ENCODE measurements around the gene ZNF366. TPM values are rescaled to one million over a fixed set of nuclear protein-coding genes. Genes with fewer than 3 reads are reported as not detected.

The ZNF366 gene
- total RNA-seq, 4 donors from 2014 or later: 0.38 to 3.8 (median 2.1) TPM

DNA sequence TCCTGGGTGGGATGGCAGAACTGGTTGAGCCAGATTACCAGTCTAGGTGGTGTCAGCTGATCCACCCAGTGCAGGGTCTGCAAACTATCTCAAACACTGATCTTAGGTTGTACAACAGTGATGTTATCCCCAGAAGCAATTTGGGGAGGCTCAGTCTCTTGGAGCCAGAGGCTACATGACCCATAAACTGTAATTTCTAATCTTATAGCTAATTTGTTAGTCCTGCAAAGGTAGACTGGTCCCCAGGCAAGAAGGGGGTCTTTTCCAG is 5.3 kb upstream of the ZNF366 start:
- Histone ChIP-seq H3K36me3 (no peaks in the 10 kb centered on the region), H3K27me3 (no peaks in the 10 kb centered on the region), H3K27ac (no peak overlapping the region), H3K4me1 (peaks cover 28% of the 10 kb centered on the region), H3K4me3 (no peak overlapping the region), H3K9me3 (no peaks in the 10 kb centered on the region)
- TF ChIP-seq EP300 (IDR thresholded peaks at IDR 0.05) (no peak), POLR2AphosphoS5 (IDR thresholded peaks at IDR 0.05) (no peak), POLR2A (IDR thresholded peaks at IDR 0.05) (no peak)
- TF ChIP-seq, protein P1, sequence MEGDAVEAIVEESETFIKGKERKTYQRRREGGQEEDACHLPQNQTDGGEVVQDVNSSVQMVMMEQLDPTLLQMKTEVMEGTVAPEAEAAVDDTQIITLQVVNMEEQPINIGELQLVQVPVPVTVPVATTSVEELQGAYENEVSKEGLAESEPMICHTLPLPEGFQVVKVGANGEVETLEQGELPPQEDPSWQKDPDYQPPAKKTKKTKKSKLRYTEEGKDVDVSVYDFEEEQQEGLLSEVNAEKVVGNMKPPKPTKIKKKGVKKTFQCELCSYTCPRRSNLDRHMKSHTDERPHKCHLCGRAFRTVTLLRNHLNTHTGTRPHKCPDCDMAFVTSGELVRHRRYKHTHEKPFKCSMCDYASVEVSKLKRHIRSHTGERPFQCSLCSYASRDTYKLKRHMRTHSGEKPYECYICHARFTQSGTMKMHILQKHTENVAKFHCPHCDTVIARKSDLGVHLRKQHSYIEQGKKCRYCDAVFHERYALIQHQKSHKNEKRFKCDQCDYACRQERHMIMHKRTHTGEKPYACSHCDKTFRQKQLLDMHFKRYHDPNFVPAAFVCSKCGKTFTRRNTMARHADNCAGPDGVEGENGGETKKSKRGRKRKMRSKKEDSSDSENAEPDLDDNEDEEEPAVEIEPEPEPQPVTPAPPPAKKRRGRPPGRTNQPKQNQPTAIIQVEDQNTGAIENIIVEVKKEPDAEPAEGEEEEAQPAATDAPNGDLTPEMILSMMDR (IDR thresholded peaks at IDR 0.05): no peak
- DNase-seq (ENCODE audit: low spot score in 2 of 2): no peak

DNA sequence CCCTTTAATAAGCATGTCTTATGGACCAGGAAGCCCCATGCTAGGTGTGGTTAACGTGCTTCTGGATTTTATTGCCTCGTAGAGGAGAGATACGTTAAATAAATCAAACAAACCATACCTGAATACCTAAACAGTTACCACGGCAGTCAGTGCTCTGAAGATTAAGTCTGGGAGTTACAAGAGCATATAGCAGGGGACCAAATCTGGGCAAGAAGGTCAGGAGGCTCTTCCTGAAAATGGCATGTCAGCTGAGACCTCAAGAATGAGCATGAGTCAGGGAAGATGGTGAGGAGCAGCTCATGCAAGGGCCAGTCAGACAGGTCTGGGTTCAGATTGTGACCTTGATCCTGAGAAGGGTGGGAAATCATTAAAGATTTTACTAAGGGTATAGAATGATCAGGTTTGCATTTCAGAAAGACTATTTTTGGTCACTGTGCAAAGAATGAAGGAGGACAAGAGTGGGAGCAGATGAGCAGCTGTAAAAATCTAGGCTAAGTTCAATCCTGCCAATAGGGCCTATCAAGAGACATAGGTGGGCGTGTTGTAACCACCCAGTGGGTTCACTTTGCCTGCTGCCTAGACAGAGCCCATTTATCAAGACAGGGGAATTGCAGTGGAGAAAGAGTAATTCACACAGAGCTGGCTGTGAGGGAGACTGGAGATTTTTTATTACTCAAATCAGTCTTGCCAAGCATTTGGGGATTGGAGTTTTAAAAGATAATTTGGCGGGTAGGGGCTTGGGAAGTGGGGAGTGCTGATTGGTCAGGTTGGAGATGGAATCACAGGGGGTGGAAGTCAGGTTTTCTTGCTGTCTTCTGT is 4.8 kb upstream of the ZNF366 start:
- Histone ChIP-seq H3K9me3 (no peaks in the 10 kb centered on the region), H3K4me1 (peaks cover 28% of the 10 kb centered on the region), H3K4me3 (no peak overlapping the region), H3K27me3 (no peaks in the 10 kb centered on the region), H3K36me3 (no peaks in the 10 kb centered on the region), H3K27ac (no peak overlapping the region)
- WGBS: 82% methylated on average over 6 of the region's 6 CpGs
- no peak for DNase-seq (ENCODE audit: low spot score in 2 of 2)
- TF ChIP-seq POLR2A (IDR thresholded peaks at IDR 0.05) (no peak), POLR2AphosphoS5 (IDR thresholded peaks at IDR 0.05) (no peak), EP300 (IDR thresholded peaks at IDR 0.05) (no peak)
- TF ChIP-seq, protein P1 (IDR thresholded peaks at IDR 0.05): no peak

DNA sequence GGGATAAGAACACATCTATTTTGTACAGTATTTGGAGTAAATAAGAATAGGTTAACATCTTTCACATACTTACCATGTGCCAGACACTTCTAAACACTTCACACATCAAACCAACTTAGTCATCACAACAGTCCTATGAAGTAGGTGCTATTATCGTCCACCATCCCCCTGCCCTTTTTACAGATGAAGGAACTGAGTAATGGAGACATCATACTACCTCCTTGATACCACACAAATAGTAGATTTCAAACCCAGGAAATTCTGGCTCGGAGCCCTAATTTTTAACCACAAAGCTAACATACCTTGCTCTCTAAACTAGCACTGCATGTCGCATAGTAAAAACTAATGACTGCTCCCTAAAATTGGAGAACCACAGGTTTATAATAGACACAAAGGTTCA is 4.2 kb upstream of the ZNF366 start:
- no peaks in the 10 kb centered on the region for H3K36me3 ChIP-seq
- no peak overlapping the region for H3K27ac ChIP-seq

DNA sequence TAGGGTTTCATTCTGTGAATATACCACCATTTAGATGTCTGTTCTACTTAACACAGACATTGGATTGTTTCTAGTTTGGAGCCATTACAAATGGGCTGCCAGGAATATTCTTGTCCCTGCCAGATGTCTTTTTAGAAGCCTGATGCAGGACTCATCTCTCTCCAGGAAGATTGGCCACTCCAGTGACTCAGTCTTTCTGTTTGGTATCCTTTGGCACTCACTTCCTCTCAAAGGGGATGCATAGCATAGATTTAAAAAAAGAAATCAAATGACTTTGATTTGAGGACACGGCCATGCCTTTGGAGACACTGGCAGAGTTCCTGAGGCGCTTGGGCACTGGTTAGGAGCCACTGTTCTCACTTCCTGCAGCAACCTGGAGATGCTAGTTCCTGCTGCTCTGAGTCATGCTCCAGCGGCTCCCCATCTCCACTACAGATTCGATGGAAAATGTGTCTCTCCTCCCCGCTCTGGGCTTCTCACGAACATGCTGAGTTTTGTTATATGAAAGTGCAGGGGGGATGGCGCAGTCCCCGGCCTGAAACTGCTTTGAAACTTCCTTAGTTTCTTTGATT is 3.5 kb upstream of the ZNF366 start:
- TF ChIP-seq EP300 (IDR thresholded peaks at IDR 0.05): no peak
- TF ChIP-seq POLR2A (IDR thresholded peaks at IDR 0.05): no peak
- TF ChIP-seq POLR2AphosphoS5 (IDR thresholded peaks at IDR 0.05): no peak
- H3K36me3 ChIP-seq: no peaks in the 10 kb centered on the region
- no peak overlapping the region for H3K4me3 ChIP-seq
- peaks cover 28% of the 10 kb centered on the region for H3K4me1 ChIP-seq
- no peaks in the 10 kb centered on the region for H3K27me3 ChIP-seq
- H3K9me3 ChIP-seq: no peaks in the 10 kb centered on the region
- peak overlapping the region; percentile 33 for H3K27ac ChIP-seq
- DNase-seq (ENCODE audit: low spot score in 2 of 2): peak in 1 of 2 donors; percentile 71
- WGBS: 25% methylated on average over 8 of the region's 8 CpGs

More for the DNA sequence above, 4.2 kb upstream of the ZNF366 start:
- no peaks in the 10 kb centered on the region for H3K27me3 ChIP-seq
- H3K4me3 ChIP-seq: no peak overlapping the region
- H3K4me1 ChIP-seq: peaks cover 28% of the 10 kb centered on the region
- DNase-seq (ENCODE audit: low spot score in 2 of 2): no peak
- TF ChIP-seq EP300 (IDR thresholded peaks at IDR 0.05) (no peak), POLR2AphosphoS5 (IDR thresholded peaks at IDR 0.05) (no peak), POLR2A (IDR thresholded peaks at IDR 0.05) (no peak)
- TF ChIP-seq, protein P1 (IDR thresholded peaks at IDR 0.05): no peak
- H3K9me3 ChIP-seq: no peaks in the 10 kb centered on the region
- 76% methylated on average over 3 of the region's 3 CpGs for WGBS

DNA sequence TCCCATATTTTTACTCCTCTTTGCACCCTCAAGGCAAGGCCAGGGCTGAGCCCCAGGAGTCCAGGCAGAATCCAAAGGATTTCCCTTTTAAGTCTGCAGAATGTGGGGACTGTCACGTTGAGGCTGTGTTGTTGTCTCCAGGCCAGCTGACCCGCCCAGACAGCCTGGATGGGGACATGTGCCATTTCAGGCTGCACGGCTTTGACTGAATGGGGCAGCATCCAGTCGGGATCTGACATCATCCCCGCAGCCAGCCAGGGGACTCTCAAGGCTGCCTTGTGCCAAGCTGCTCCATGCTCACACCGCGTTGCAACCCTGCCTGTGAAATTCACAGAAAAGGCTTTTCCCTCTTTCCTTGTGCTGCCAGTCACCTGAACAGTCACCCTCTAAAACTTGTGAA is 2.2 kb upstream of the ZNF366 start:
- Histone ChIP-seq H3K9me3 (no peaks in the 10 kb centered on the region), H3K4me1 (peaks cover 30% of the 10 kb centered on the region), H3K36me3 (no peaks in the 10 kb centered on the region), H3K4me3 (no peak overlapping the region), H3K27me3 (no peaks in the 10 kb centered on the region), H3K27ac (peak overlapping the region; percentile 11)
- TF ChIP-seq, protein P1 (IDR thresholded peaks at IDR 0.05): no peak
- TF ChIP-seq EP300 (IDR thresholded peaks at IDR 0.05) (no peak), POLR2A (IDR thresholded peaks at IDR 0.05) (no peak), POLR2AphosphoS5 (IDR thresholded peaks at IDR 0.05) (no peak)
- DNase-seq (ENCODE audit: low spot score in 2 of 2): peak; percentile 79 to 86
- 58% methylated on average over 6 of the region's 7 CpGs for WGBS

Measured in suprapubic skin (tissue), 4 donors.